Heart left ventricle (tissue), 16 donors: ENCODE results near the gene BACH2. TPM values are rescaled to one million over a fixed set of nuclear protein-coding genes. Genes with fewer than 3 reads are reported as not detected.

ENCODE experiments used
- ATAC-seq, 4 donors: fragments of 200-7000 bp; cut with Tn5 transposase; one replicate each; pipeline ENCODE4 v1.9.1; 2020 to 2022; ENCODE audit warnings: moderate library complexity in 4 of 4, mild to moderate bottlenecking in 3 of 4, moderate number of reproducible peaks in 1 of 4
- DNase-seq, 5 donors: peaks; one replicate each; pipeline ENCODE4 v3.0.0-alpha.2; 2020
- H3K27ac ChIP-seq, 12 donors: fragments of 200-600 bp; sonication (generic) in 4 of 12; one replicate each; pipeline versions ENCODE4 v1.5.0 to v1.8.0; 2016 to 2022; ENCODE audit warnings: mild to moderate bottlenecking in 2 of 12
- H3K27me3 ChIP-seq, 9 donors: fragments of 200-600 bp; sonication (generic) in 2 of 9; one replicate each; pipeline versions ENCODE4 v1.5.1 to v1.8.0; 2016 to 2022; ENCODE audit warnings: mild to moderate bottlenecking in 3 of 9
- H3K36me3 ChIP-seq, 9 donors: fragments of 200-600 bp; sonication (generic) in 2 of 9; one replicate each; pipeline versions ENCODE4 v1.5.0 to v1.8.0; 2018 to 2022; ENCODE audit warnings: mild to moderate bottlenecking in 2 of 9
- H3K4me1 ChIP-seq, 12 donors: fragments of 200-600 bp; sonication (generic) in 4 of 12; one replicate each; pipeline versions ENCODE4 v1.5.0 to v1.8.0; 2016 to 2022; ENCODE audit warnings: mild to moderate bottlenecking in 3 of 12
- H3K4me3 ChIP-seq, 12 donors: fragments of 200-600 bp; sonication (generic) in 4 of 12; one replicate each; pipeline versions ENCODE4 v1.5.0 to v1.8.0; 2017 to 2022; ENCODE audit warnings: mild to moderate bottlenecking in 9 of 12, moderate library complexity in 4 of 12
- H3K9me3 ChIP-seq, 12 donors: fragments of 200-600 bp; sonication (generic) in 4 of 12; one replicate each; pipeline versions ENCODE4 v1.5.0 to v1.8.0; 2016 to 2022; ENCODE audit warnings: mild to moderate bottlenecking in 1 of 12
- CTCF ChIP-seq, 12 donors: fragments of 200-600 bp; sonication (generic) in 4 of 12; IDR thresholded peaks; one replicate each; pipeline versions ENCODE4 v1.5.0 to v1.8.0; 2018 to 2022; ENCODE audit warnings: antibody characterized with exemption in 12 of 12, mild to moderate bottlenecking in 5 of 12
- POLR2A ChIP-seq, 2 donors: fragments of 450-650 bp; IDR thresholded peaks; one replicate each; pipeline ENCODE4 v1.6.1; 2017; ENCODE audit warnings: antibody characterized with exemption in 2 of 2, mild to moderate bottlenecking in 2 of 2, moderate library complexity in 2 of 2
- WGBS, 4 donors: extraction: QIAGEN DNeasy Blood & Tissue Kit in 2 of 4; methylation state at CpG; one replicate each; pipeline versions ENCODE4 v1.1.5 to v1.1.7; 2013 to 2018; 5-methylcytosine and 5-hydroxymethylcytosine counted together
- intact Hi-C, 10 donors: fragments of 100-400 bp; cut with DNase I; formaldehyde crosslinking; loops; one replicate each; pipeline versions ENCODE4 v1.11.1 to v1.14.2; 2022
- polyA plus RNA-seq, 2 donors: library from polyadenylated mRNA; stranded (reverse); fragments of 200-250 nt; gene quantifications; one replicate each; pipeline ENCODE4 v1.2.3, GENCODE V29; 2013
- total RNA-seq, 9 donors: library from RNA; depleted of rRNA in 2 of 9; stranded (reverse); fragments of >200 nt in 2 of 9; fragmentation: NEBNext Ultra II Directional in 3 of 9; extraction: Animal tissue kit (Norgen Biotek cat#: 25700) in 3 of 9; gene quantifications; one replicate each; pipeline versions ENCODE4 v1.1.0 to v1.2.4, GENCODE V29; 2016 to 2023
- donor health status: ischemic (EF 13 %, LVEDD 7.1; RV severe dilation, severe dysfunction).
- donor health status: healthy with polysubstance abuse.
- donor health status: DM: no; HTN: yes; CAD: no.
- donor health status: DM: no; HTN: no; CAD: no.
- donor health status: ischemic (EF 25% LVEDD 6.9; RV normal size, moderate dysfunction).
- donor health status: ischemic (EF 25% LVEDD 5.7; RV mildly dilated, moderate dysfunction).
- donor health status: healthy.
- donor health status: DM: yes; HTN: yes; CAD: no.
- donor health status: ischemic (EF 35%, LVEDD 5.7; RV mildly dilated, moderate dysfunction).
- donor health status: nonischemic (EF 11% LVEDD 7.7; RV severe dilation, severe dysfunction).
- donor health status: DM: yes; HTN: yes; CAD: no.
- donor health status: PGD.
- donor health status: ischemic (EF 29% LVEDD 5.4; RV normal size, mild dysfunction).
- donor health status: nonischemic (EF 23%, LVEDD 6.1; RV moderate dilation, normal function).

Gene BACH2
- total and polyA plus RNA-seq, 11 donors: 0.23 to 8.4 (median 1.5) TPM

DNA sequence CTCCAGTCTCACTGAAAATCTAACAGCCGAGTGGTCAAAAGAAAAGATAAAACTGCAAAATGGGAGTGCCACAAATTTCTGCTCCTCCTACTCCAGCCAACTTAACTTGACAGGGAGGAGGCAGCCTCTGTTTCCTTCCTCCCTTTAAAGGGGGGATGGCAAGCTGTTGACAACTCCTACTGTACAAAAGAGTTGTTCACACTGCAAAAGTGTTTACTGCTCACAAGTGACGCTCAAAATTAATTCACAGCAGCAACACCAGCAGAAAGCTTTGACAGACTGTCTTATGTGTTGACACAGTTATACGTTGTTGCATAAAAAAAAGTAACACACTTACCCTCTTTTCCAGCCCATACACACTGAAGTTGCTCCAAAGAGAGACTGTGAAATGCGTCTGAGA, 169.8 kb downstream of the BACH2 start:
- Histone ChIP-seq H3K27me3 (no peaks in the 10 kb centered on the region), H3K4me1 (peaks cover 0 to 13% (median 2%) of the 10 kb centered on the region in 12 donors), H3K36me3 (no peaks in the 10 kb centered on the region), H3K27ac (no peak overlapping the region), H3K4me3 (no peak overlapping the region), H3K9me3 (no peaks in the 10 kb centered on the region)
- ATAC-seq (no peak), DNase-seq (no peak)
- intact Hi-C loops: no loop called here
- WGBS, 4 donors: 71 to 81% (median 73%) methylated on average over 4 of the region's 4 CpGs
- no peak for TF ChIP-seq CTCF (IDR thresholded peaks at IDR 0.05)
- no peak for TF ChIP-seq POLR2A (IDR thresholded peaks at IDR 0.05)

DNA sequence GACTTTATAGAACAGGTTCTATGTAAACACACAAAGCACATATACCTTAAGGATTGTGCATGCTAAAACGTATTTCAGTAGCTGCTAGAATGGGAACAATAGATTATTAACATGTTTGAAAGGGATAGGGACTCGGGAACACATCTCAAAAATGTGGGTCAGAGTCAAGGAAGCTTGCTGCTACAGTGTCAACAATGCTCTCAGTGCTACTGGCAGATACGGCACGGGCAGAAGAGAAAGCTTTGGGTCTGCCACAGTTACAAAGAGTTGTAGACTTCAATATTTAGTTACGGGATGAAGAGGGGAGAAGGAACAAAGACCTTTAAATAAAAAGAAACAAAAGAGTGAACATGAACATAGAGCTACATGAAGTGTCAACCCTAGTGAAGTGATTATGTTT, 170.5 kb downstream of the BACH2 start:
- H3K36me3 ChIP-seq: no peaks in the 10 kb centered on the region
- no peak overlapping the region for H3K4me3 ChIP-seq
- H3K27me3 ChIP-seq: no peaks in the 10 kb centered on the region
- 60 to 76% (median 65%) methylated on average over 5 of the region's 5 CpGs for WGBS, 4 donors
- TF ChIP-seq POLR2A (IDR thresholded peaks at IDR 0.05): no peak
- no peak for TF ChIP-seq CTCF (IDR thresholded peaks at IDR 0.05)
- no peaks in the 10 kb centered on the region for H3K9me3 ChIP-seq
- no peak for DNase-seq
- ATAC-seq: no peak
- intact Hi-C loops: no loop called here
- peaks cover 0 to 10% (median 0%) of the 10 kb centered on the region in 12 donors for H3K4me1 ChIP-seq
- H3K27ac ChIP-seq: no peak overlapping the region

DNA sequence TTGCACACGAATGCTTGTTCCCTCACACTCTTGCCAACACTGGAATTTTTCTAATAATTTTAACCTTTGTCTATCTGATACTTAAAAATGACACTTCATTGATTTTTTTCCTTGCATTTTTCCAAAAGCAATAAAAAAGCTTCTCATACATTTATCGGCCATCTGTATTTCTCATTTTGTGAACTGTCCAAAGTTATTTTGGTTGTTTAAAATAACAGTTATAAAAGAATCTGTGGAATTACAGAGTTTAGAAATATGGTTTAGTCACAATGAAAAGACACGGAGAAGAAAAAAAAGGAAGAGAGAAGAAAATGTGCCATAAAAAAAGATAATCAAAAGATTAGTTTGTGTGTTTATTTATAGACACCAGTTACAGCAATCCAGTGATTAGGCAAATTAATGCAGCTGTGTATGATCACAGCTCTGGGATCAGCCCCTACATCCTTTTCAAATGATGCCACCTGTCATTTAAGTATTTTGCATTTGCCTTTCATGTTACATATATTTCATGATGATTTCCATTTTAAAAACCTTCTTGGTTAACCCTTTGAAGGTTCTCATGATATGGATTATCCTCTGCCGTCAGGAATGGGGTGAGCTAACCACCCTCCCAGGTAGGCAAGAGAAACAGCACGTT, 171.7 kb downstream of the BACH2 start:
- DNase-seq (no peak), ATAC-seq (no peak)
- Histone ChIP-seq H3K4me3 (no peak overlapping the region), H3K4me1 (peaks cover 0 to 10% (median 0%) of the 10 kb centered on the region in 12 donors), H3K9me3 (no peaks in the 10 kb centered on the region), H3K36me3 (no peaks in the 10 kb centered on the region), H3K27me3 (no peaks in the 10 kb centered on the region), H3K27ac (no peak overlapping the region)
- intact Hi-C loops: no loop called here
- TF ChIP-seq CTCF (IDR thresholded peaks at IDR 0.05) (no peak), POLR2A (IDR thresholded peaks at IDR 0.05) (no peak)
- 75 to 80% (median 79%) methylated on average over 5 of the region's 5 CpGs for WGBS, 4 donors

GRCh38 chr6:90123831-90124230, 172.8 kb downstream of the BACH2 start:
- DNase-seq (no peak), ATAC-seq (no peak)
- TF ChIP-seq POLR2A (IDR thresholded peaks at IDR 0.05): no peak
- no peak for TF ChIP-seq CTCF (IDR thresholded peaks at IDR 0.05)
- Histone ChIP-seq H3K27ac (no peak overlapping the region), H3K36me3 (no peaks in the 10 kb centered on the region), H3K4me1 (peaks cover 0 to 10% (median 0%) of the 10 kb centered on the region in 12 donors), H3K4me3 (no peak overlapping the region), H3K9me3 (no peaks in the 10 kb centered on the region), H3K27me3 (no peaks in the 10 kb centered on the region)
- intact Hi-C loops: no loop called here
- WGBS, 4 donors: 92 to 94% (median 92%) methylated on average over 7 of the region's 7 CpGs
